Measurements from ENCODE around the gene ZNF622.

Gene ZNF622

GRCh38 chr5:16464231-16464630, 1.4 kb downstream of the ZNF622 start:
- no peak for TF ChIP-seq CTCF (IDR thresholded peaks at IDR 0.05; ENCODE audit: low read depth, low read length)
- H3K4me3 ChIP-seq (ENCODE audit: low read depth, low read length) = peak overlapping the region; percentile 97

- H3K4me3 ChIP-seq (ENCODE audit: low read depth, low read length) = no peak overlapping the region
- no peak for TF ChIP-seq CTCF (IDR thresholded peaks at IDR 0.05; ENCODE audit: low read depth, low read length)
These were observed 3.8 kb downstream of the ZNF622 start for GRCh38 chr5:16461782-16462181.

GRCh38 chr5:16461026-16461425, 4.6 kb downstream of the ZNF622 start:
- no peak for TF ChIP-seq CTCF (IDR thresholded peaks at IDR 0.05; ENCODE audit: low read depth, low read length)
- H3K4me3 ChIP-seq (ENCODE audit: low read depth, low read length) = 0 out of 2 replicates have a peak overlapping the region, but pooled peaks have one; percentile 2

GRCh38 chr5:16459451-16459850, 6.1 kb downstream of the ZNF622 start:
- TF ChIP-seq CTCF (IDR thresholded peaks at IDR 0.05; ENCODE audit: low read depth, low read length) = no peak
- H3K4me3 ChIP-seq (ENCODE audit: low read depth, low read length) = no peak overlapping the region

GRCh38 chr5:16457853-16458252, 7.7 kb downstream of the ZNF622 start:
- H3K4me3 ChIP-seq (ENCODE audit: low read depth, low read length) = no peak overlapping the region
- no peak for TF ChIP-seq CTCF (IDR thresholded peaks at IDR 0.05; ENCODE audit: low read depth, low read length)

- TF ChIP-seq CTCF (IDR thresholded peaks at IDR 0.05; ENCODE audit: low read depth, low read length) = no peak
- no peak overlapping the region for H3K4me3 ChIP-seq (ENCODE audit: low read depth, low read length)
These were observed 8.1 kb downstream of the ZNF622 start for GRCh38 chr5:16457451-16457850.

- TF ChIP-seq CTCF (IDR thresholded peaks at IDR 0.05; ENCODE audit: low read depth, low read length) = peak; percentile 53
- no peak overlapping the region for H3K4me3 ChIP-seq (ENCODE audit: low read depth, low read length)
These were observed 9.3 kb downstream of the ZNF622 start for GRCh38 chr5:16456103-16456832.

Data from WI38 (cell line).